Hematopoietic multipotent progenitor cell treated with erythropoietin and hydrocortisone succinate and interleukin-3 and kit ligand, for 8 days (in vitro differentiated cells): Measurements from ENCODE around the gene JMJD6.

Experiments
- DNase-seq: peaks from one replicate; pipeline ENCODE4 v3.0.0-alpha.2; 2015

JMJD6 gene

GRCh38 chr17:76697702-76698465 lies 28.5 kb downstream of the JMJD6 start:
- DNase-seq = peak; percentile 15

GRCh38 chr17:76696763-76697701 lies 29.4 kb downstream of the JMJD6 start:
- DNase-seq = no peak

GRCh38 chr17:76695059-76695831 lies 31.2 kb downstream of the JMJD6 start:
- DNase-seq = no peak

- DNase-seq = no peak
These were observed 34.8 kb downstream of the JMJD6 start for GRCh38 chr17:76691379-76692191.

GRCh38 chr17:76690596-76691280 lies 35.7 kb downstream of the JMJD6 start:
- no peak for DNase-seq

DNA sequence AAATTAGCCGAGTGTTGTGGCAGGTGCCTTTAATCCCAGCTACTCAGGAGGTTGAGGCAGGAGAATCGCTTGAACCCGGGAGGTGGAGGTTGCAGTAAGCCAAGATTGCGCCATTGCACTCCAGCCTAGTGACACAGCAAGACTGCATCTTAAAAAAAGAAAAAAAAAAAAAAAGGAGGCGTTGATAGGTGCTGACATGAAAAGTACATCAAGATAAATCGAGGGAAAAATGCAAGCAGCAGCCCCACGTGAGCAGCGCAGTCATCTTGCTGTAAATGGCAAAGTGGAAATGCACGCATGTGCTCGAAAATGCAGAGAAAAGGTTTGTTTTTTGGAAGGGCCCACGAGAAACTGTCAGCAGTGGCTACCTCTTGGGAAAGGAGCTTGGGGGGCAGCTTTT lies 36.5 kb downstream of the JMJD6 start:
- DNase-seq = no peak

GRCh38 chr17:76688165-76688622 lies 38.2 kb downstream of the JMJD6 start:
- DNase-seq = no peak

DNA sequence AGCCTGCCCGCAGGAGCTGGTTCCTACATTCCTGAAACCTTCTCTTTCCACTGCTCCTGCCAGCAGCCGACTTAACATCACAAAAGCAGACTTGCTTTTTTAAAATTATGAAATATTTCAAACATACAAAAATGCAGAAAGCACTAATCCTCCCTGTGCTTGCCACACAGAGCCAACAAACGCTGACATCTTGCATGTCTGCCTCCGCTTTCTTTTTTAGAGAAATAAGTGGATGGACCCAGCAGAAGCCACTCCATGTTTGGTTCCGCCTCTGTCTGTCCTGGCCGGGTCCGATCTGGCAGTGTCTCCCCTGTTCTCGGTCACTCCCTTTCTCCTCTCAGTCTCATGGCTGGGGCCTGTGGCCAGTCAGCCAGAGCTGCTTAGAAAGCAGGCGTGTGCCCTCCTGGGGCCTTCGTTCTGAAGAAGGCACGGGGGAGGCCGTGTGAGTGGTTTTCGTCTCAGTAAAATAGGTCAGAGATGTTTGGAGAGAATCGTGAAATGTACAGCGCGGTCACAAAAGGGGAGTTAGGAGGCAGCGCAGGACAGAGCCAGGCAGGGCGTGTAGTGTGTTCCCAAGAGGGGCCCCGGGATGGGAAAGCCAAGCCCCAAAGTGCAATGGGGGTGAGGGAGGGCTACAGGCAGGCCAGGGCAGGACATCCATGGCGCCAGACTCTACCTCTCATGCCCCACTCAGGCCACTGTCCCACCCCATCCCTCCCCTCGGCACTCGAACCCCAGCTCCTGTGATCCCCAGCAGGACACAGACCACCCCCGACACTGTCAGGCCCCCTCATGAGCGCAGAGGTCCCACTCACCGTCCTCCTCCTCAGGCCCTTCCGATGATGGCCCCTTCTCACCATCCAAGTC lies 38.9 kb downstream of the JMJD6 start:
- DNase-seq = no peak

DNA sequence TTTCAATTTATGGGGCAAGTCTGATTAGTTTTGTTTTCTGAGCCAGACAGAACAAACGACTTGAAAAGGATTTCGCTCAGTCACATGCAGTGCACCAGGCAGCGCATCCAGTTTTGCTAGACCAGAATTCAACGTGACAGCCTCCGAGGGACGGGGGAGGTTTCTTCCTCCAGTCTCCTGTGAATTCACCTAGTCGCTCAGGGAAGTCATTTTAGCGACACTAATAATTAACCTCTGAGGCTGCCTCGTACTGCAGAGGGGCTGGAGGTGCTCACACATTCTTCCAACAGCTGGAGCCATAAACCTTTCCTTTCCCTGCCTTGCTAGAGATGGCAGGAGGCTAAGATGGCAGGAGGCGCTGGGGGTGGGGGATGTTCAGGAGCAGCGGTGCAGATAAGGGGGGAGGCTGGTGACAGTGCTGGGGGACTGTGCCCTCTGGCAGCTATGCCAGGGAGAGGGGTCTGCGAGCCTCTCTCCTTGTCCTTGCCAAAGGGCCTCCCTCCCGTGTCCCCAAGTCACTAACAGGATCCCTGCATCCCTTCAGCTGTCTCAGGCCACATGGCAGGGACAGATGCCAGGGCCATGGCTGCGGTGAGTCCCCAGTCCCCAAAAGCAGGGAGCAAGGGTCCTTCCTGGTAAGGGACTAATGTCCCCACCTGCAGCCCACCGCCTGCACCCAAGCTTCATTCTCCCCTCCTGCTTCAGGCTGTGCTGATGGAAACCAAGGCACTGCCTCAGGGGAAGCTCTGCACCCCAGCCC lies 39.7 kb downstream of the JMJD6 start:
- no peak for DNase-seq

GRCh38 chr17:76685846-76686245 lies 40.6 kb downstream of the JMJD6 start:
- no peak for DNase-seq

DNA sequence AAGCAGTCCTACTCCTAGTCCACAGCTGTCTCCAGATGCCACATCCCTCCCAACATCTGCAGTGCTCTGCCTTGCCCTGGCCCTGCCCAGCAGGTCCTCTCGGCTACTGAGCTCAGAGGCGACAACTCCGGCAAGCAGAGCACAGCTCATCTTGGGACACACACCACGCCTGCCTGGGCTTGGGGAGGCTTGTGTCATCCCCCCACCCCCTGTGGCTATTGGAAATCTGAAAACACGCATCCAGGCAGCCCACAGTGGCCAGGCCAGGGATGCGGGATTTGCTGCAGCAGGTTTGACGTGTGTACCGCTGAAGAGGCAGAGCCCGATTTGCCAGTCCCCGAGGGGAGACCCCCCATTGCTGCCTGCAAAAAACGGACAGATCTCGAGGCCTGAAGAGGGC lies 41.0 kb downstream of the JMJD6 start:
- DNase-seq = no peak

GRCh38 chr17:76684756-76685155 lies 41.6 kb downstream of the JMJD6 start:
- no peak for DNase-seq

DNA sequence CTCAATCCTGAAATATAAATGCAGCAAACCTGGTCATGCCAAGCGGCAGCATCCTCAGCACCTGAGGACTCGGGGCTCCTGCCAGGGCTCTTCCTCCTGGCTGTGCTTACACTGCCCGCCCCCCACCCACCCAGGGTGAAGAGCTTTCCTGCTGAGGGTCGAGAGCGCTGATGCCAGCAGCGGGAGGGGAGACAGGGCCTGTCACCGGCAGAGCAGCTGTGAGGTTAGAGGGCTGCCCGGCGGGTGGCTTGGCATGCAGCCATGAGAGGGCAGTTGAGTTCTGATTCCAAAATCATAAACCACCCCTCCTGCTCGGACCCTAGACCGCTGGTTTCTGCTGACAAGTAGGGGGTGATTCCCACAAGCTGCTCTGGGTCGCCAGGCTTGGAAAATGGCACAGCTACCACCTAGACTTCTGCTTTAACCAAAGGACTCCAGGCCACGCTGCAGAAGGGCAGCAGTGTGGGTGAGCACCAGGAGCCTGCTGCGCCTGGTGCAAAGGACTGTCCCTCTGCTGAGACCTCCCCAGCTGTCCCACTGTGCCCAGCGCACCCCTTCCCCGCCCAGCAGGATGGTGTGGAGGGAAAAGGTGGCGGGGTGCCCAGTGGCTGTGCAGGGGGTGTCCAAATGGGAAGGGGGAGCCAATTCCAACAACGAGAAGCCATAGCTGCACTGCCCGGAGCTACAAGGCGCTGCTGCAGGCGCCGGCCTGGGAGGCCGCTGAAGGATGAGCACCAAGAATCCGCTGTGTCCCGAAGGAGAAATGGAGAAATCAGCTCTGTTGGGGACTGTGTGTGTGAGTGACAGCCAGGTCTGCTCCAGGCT lies 42.3 kb downstream of the JMJD6 start:
- DNase-seq = no peak

DNA sequence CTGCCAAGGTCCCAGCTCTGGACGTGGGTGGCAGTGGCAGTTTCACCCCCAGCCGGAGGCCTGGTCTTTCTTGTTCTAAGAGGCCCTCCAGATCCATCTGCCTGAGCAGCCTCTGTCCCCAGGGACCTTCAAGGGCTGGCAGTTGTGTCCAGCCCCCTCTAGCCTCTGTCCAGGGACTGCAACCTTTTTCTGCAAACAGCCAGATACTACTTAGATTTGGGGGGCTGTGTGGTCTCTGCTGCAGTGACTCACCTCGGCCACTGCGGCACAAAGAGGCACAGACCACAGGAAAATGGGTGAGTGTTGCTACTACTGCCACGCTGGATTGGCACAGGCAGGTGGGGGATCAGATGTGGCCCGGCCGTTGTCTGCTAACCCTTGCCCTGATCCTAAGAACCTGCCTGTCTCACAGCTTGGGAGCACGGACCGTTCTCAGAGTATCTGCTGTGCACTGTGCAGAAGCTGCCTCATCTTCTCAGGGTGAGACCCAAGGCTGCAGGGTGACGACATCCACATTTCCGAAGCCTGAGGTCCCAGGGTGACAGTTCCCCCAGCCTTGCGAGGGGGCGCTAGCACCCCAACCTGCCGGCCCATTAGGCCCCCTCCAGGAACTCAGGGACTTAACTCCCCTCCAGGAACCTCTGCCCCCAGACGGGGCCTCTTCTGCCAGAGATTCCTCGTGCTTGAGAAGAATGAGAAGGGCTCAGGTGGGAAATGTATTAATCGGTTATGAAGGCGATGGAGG lies 43.2 kb downstream of the JMJD6 start:
- DNase-seq = peak; percentile 23

DNA sequence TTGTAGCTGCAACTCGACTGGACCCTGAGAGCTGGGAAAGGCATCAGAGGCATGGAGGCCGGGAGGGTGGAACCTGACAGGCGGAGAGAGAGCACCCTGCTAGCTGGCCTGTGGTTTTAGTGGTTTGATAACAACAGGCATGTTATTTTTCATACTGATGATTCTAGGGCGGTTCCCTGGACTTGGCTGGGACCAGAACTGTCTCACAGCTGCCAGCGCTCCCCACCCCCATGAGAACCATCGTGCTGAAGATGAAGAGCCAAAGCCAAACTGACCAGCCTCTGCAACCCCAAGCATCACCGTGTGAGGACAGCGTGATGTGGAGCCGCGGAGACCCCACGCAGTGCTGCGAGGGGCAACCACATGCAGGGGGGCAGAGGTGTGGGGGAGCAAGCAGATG lies 44.1 kb downstream of the JMJD6 start:
- peak; percentile 92 for DNase-seq

- peak; percentile 85 for DNase-seq
These were observed 44.9 kb downstream of the JMJD6 start for GRCh38 chr17:76681222-76682137.

DNA sequence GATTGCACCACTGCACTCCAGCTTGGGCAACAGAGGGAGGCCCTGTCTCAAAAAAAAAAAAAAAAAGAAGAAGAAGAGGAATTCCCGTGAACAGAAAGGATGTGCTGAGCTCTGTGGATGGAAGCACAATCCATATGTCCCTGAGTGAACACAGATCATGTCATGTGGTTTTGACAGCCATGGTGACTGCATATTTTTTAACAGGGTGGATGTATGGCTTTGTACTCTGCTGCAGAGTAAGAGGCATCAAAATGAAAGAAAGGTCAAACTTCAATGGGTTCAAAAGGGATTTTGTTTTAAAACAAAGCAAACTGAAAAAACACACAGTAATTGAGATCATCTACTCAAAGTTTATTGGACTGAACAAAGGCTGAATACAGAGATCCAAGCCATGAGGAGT lies 47.2 kb downstream of the JMJD6 start:
- DNase-seq = no peak
